ENCODE data around the gene KRT26. TPM values are rescaled to one million over a fixed set of nuclear protein-coding genes. Genes with fewer than 3 reads are reported as not detected.

KRT26 gene
- total RNA-seq, 1 experiment from 2014 or later = not detected

- no peak overlapping the region for H3K9ac ChIP-seq (ENCODE audit: extremely low read depth, insufficient read length, low read length)
- H2BK120ac ChIP-seq (ENCODE audit: low read depth, low read length, poor library complexity, severe bottlenecking) = no peak overlapping the region
These were observed 47.6 kb upstream of the KRT26 start for GRCh38 chr17:40819528-40820125.

More at GRCh38 chr17:40819528-40820125, 47.6 kb upstream of the KRT26 start:
- no peak for TF ChIP-seq CTCF (conservative IDR thresholded peaks at IDR 0.05)
- no peaks in the 10 kb centered on the region for H3K79me2 ChIP-seq (ENCODE audit: insufficient read depth, low read length)
- peak overlapping the region; percentile 6 for H2AFZ ChIP-seq (ENCODE audit: low read length)
- no peaks in the 10 kb centered on the region for H3K27me3 ChIP-seq (ENCODE audit: insufficient read depth, low read length)
- H2BK20ac ChIP-seq (ENCODE audit: low read depth, low read length, poor library complexity, severe bottlenecking) = no peak overlapping the region
- no CpG with 5 or more reads among the region's 9 CpGs for WGBS (ENCODE audit: extremely low coverage, insufficient read length, low lambda C conversion rate)
- no peak overlapping the region for H2BK15ac ChIP-seq (ENCODE audit: low read depth, low read length)
- H3K23ac ChIP-seq (ENCODE audit: insufficient read length, low read depth, low read length) = no peak overlapping the region
- Mint-ChIP-seq H3K27ac (peak overlapping the region in 2 of 3 experiments; percentile 88 to 90; a peak in 2 of 7 replicates), H3K36me3 (ENCODE audit: insufficient read depth in 1 of 3, low read depth in 3 of 3) (peaks cover 0 to 13% (median 10%) of the 10 kb centered on the region in 3 experiments; a peak in 5 of 7 replicates), H3K4me1 (peaks cover 0 to 8% of the 10 kb centered on the region in 2 experiments; a peak in 1 of 4 replicates), H3K27me3 (ENCODE audit: low read depth) (peaks cover 75% of the 10 kb centered on the region), H3K9me3 (no peaks in the 10 kb centered on the region), H3K4me3 (peak overlapping the region; percentile 78 to 85)
- no peak overlapping the region for H3K18ac ChIP-seq (ENCODE audit: insufficient read length, low read depth, low read length)
- H2BK5ac ChIP-seq (ENCODE audit: insufficient read length, low read length) = no peak overlapping the region
- peaks cover 3% of the 10 kb centered on the region for H3K23me2 ChIP-seq (ENCODE audit: insufficient read length, low read depth, low read length, poor library complexity, severe bottlenecking)
- no peak overlapping the region for H2AK5ac ChIP-seq (ENCODE audit: insufficient read length, low read length)
- H3K14ac ChIP-seq (ENCODE audit: insufficient read depth, low read length) = no peak overlapping the region
- no peak overlapping the region for H2BK12ac ChIP-seq (ENCODE audit: insufficient read length, low read depth, low read length)
- H3K4me1 ChIP-seq (ENCODE audit: insufficient read depth, low read length) = no peaks in the 10 kb centered on the region
- no peaks in the 10 kb centered on the region for H3K9me3 ChIP-seq (ENCODE audit: control insufficient read depth, low read depth, low read length)
- peak overlapping the region; percentile 47 for H3K4me2 ChIP-seq (ENCODE audit: insufficient read depth, insufficient read length, low read length)
- H4K91ac ChIP-seq (ENCODE audit: insufficient read length, low read depth, low read length) = no peak overlapping the region
- no peak overlapping the region for H4K5ac ChIP-seq (ENCODE audit: insufficient read length, low read depth, low read length)
- H3K27ac ChIP-seq (ENCODE audit: insufficient read length, low read depth, low read length) = no peak overlapping the region
- H3K4ac ChIP-seq (ENCODE audit: low read depth, low read length) = no peak overlapping the region
- H3T11ph ChIP-seq (ENCODE audit: low read length) = no peak overlapping the region
- DNase-seq = no peak
- no peak overlapping the region for H4K8ac ChIP-seq (replicated peaks; ENCODE audit: insufficient read length, low read depth, low read length)
- H3K79me1 ChIP-seq (ENCODE audit: insufficient read depth, low read depth, low read length, poor library complexity, severe bottlenecking) = no peaks in the 10 kb centered on the region
- H4K20me1 ChIP-seq (ENCODE audit: control insufficient read depth, insufficient read depth, insufficient read length) = no peaks in the 10 kb centered on the region
- no peak overlapping the region for H3K56ac ChIP-seq (ENCODE audit: insufficient read length, low read depth, low read length)
